Activated CD8-positive, alpha-beta memory T cell treated with anti-CD3 and anti-CD28 coated beads, Interleukin-2, amount 50 U/mL, for 48 hours (primary cell): Measurements from ENCODE around the gene RGL2.

Experiments used
- DNase-seq: peaks from one replicate; pipeline ENCODE4 v3.0.0-alpha.2; 2020

The RGL2 gene

GRCh38 chr6:33316603-33317418, 18.1 kb upstream of the RGL2 start:
- DNase-seq, result no peak

- no peak for DNase-seq
Measured at GRCh38 chr6:33315793-33316602, 17.3 kb upstream of the RGL2 start.

GRCh38 chr6:33314943-33315792, 16.4 kb upstream of the RGL2 start:
- DNase-seq, result no peak

- peak; percentile 73 for DNase-seq
Measured at GRCh38 chr6:33314515-33314942, 15.8 kb upstream of the RGL2 start.

- peak; percentile 90 for DNase-seq
Measured at GRCh38 chr6:33313709-33314514, 15.2 kb upstream of the RGL2 start, which contains the start of gene TAPBP. TAPBP (minus strand) TSS chr6:33314078; CDS start chr6:33314041, 37 bp downstream.

- DNase-seq, result peak; percentile 80
Measured at GRCh38 chr6:33313105-33313708, 14.5 kb upstream of the RGL2 start.

- DNase-seq, result peak; percentile 79
Measured at GRCh38 chr6:33312361-33313104, 13.8 kb upstream of the RGL2 start.

GRCh38 chr6:33306356-33306755, 7.6 kb upstream of the RGL2 start:
- no peak for DNase-seq

GRCh38 chr6:33305052-33305451, 6.3 kb upstream of the RGL2 start:
- DNase-seq, result no peak

GRCh38 chr6:33304216-33304615, 5.5 kb upstream of the RGL2 start:
- DNase-seq, result no peak

GRCh38 chr6:33301877-33302276, 3.1 kb upstream of the RGL2 start:
- DNase-seq, result no peak

GRCh38 chr6:33299237-33299944, 649 bp upstream of the RGL2 start:
- DNase-seq, result peak; percentile 96

GRCh38 chr6:33297956-33298772, 578 bp downstream of the RGL2 start:
- DNase-seq, result no peak

- no peak for DNase-seq
Measured at GRCh38 chr6:33297406-33297955, 1.3 kb downstream of the RGL2 start.

- no peak for DNase-seq
Measured at GRCh38 chr6:33296797-33297405, 1.8 kb downstream of the RGL2 start.

GRCh38 chr6:33295621-33296369, 2.9 kb downstream of the RGL2 start:
- DNase-seq, result no peak

- DNase-seq, result no peak
Measured at GRCh38 chr6:33294086-33294823, 4.5 kb downstream of the RGL2 start.
